ENCODE data around the gene GNB1L.

The GNB1L gene

DNA sequence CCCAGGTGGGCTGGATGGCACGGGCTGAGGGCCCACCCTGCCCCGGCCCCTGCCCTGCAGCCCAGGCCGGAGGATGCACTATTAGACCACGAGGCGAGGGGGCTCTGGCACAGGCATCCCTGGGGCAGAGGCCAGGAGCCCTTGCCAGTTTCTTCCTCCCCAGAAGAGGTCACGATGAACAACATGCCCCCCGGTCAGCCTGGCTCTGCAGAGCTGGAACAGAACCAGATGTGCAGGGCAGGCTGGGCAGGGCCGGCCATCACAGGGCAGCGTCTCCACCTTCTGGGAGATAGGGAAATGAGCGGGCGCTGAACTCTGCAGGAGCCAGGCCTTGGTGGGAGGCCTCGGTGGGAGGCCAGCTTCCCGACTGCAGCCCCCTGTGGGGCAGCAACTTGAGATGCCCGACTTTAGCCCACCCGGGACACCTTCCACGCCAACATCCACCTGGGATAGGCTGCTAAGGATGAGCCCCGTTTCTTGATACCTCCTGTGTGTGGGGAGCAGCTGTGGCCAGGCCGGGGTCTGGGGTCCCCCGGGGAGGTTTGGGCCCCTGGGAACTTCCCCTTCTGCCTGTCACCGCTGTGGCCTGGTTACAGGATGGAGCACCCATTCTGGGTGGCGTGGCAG, 21.8 kb upstream of the GNB1L start:
- no peak for DNase-seq (ENCODE audit: low read depth)

GRCh38 chr22:19875531-19876313, 21.0 kb upstream of the GNB1L start:
- DNase-seq (ENCODE audit: low read depth), result no peak

GRCh38 chr22:19875061-19875530, 20.4 kb upstream of the GNB1L start:
- no peak for DNase-seq (ENCODE audit: low read depth)

GRCh38 chr22:19874307-19875060, 19.8 kb upstream of the GNB1L start:
- DNase-seq (ENCODE audit: low read depth), result no peak

DNA sequence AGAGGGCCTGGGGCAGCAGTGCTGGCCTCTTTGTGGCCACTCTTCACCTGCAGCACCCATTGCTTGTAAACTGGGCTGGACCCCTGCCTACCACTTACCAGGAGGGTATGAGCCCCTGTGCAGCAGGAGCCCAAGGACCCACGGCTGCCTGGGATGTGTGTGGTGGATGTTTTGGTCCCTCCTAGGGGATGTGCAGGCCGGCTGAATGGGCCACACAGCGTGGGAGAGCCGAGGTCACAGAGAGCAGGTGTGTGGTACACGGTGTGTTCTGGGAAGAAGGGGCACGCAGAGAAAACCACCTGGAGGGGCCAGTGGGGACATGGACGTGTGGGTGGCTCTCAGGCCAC, 19.3 kb upstream of the GNB1L start:
- DNase-seq (ENCODE audit: low read depth), result no peak

- no peak for DNase-seq (ENCODE audit: low read depth)
Observed at GRCh38 chr22:19873138-19873959, 18.7 kb upstream of the GNB1L start.

DNA sequence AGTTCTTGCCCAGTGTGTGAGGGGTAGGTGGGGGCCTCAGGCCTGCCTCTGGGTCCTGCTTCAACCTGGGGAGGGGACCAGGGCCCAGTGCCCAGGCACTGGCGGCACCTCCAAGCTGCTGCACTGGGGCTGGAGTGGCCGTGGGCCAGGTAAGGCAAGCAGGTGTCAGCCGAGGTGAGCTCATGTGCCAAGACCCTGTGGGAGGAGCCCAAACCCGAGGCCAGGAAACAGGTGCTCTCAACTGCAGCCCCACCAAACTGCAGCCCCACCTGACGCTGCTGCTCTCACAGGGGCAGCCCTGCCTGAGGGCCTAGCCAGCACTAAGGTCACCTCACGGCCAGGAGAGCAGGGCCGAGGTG, 18.1 kb upstream of the GNB1L start:
- DNase-seq (ENCODE audit: low read depth), result no peak

- no peak for DNase-seq (ENCODE audit: low read depth)
Observed at GRCh38 chr22:19871845-19872778, 17.4 kb upstream of the GNB1L start.

- DNase-seq (ENCODE audit: low read depth), result no peak
Observed at GRCh38 chr22:19871023-19871844, 16.6 kb upstream of the GNB1L start.

- DNase-seq (ENCODE audit: low read depth), result no peak
Observed at GRCh38 chr22:19870153-19871022, 15.7 kb upstream of the GNB1L start.

DNA sequence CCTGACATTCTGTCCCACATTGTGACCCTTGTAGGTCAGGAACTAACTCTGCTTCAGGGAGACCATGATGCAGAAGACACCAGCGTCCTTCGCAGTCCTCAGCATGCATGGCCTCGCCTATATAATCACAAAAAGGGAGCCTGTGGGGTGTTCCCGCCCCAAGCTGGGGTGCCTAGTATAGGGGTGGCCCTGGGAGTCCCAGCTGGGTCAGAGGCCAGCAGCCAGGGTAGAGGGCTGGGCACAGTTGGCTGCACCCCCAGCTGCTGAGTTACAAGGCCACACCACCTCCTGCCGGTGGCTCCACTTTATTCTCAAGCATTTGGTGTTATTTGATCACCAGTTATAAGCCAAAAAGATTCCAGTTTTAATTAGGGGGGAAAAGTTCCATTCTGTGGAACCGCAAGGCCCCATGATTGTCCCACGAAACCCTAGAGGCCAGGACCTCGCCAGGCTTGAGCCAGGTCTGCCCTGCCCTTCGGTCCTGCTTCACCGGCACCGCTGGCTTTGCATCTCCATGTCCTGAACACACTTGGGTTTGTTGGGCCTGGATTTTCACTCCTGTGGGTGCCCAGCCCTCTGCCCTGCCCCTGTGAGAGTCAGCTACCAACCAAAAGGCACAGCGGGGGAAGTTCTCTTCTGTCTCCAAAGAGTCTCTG, 15.0 kb upstream of the GNB1L start:
- DNase-seq (ENCODE audit: low read depth), result no peak

DNA sequence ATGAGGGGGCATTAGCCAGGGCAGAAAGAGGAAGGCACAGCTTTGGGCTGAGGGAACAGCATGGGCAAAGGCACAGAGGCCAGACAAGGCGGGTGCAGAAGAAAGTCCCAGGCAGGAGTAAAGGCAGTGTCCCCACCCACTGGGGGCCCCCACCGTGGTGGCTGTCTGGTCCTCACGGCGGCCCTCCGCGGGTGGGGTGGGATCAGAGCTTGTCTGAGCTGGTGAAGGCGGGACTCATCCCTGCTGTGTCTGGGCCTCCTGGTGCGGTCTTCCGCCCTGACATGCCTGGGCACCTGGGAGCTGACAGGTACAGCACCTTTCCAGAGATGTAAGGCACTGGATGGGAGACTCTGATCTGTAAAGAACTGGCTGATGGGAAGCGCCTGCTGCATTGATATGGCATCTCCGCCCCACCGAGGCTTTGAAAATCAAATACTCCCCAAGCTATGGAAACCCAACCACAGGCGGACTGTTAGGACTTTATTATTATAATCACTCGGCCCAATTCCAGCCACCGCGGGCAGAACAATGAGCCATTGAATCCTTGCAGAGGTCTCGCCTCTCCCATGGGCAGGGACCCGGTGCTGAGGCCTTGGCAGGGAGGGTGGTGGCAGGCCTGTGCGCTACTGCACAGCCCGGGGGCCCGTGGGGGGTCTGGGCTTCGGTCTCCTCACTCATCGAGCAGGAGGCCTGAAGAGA, 14.2 kb upstream of the GNB1L start:
- no peak for DNase-seq (ENCODE audit: low read depth)

GRCh38 chr22:19868333-19868732, 13.7 kb upstream of the GNB1L start:
- no peak for DNase-seq (ENCODE audit: low read depth)

DNA sequence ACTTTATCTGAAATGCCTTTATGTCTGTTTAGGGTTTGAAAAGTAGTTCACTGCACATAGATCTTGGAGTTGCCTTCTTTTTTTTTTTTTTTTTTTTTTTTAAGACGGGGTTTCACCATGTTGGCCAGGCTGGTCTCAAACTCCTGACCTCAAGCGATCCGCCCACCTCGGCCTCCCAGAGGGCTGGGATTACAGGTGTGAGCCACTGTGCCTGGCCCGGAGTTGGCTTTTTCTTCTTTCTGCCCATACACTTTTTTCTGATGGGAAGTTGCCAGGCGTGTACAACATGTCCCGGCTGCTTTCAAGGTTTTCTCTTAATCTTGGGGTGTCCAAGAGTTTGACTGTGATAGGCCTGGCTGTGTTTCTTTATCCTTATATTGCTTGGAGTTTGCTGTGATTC, 12.9 kb upstream of the GNB1L start:
- no peak for DNase-seq (ENCODE audit: low read depth)

DNA sequence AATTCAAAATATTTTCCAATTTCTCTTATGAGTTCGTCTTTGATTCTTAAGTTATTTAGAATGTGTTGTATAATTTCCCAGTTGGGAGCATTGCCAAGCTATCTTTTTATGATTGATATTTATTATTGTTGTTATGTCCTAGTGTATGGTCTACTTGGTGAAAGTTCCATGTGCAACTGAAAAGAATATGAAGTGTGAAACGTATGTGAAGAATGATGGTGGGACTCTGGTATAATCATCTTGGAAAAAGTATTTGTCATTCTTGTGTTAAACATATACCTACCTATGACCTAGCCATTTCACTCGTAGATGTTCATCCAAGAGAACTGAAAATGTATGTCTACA, 12.0 kb upstream of the GNB1L start:
- no peak for DNase-seq (ENCODE audit: low read depth)

- no peak for DNase-seq (ENCODE audit: low read depth)
Observed at GRCh38 chr22:19865141-19865829, 10.6 kb upstream of the GNB1L start.

DNA sequence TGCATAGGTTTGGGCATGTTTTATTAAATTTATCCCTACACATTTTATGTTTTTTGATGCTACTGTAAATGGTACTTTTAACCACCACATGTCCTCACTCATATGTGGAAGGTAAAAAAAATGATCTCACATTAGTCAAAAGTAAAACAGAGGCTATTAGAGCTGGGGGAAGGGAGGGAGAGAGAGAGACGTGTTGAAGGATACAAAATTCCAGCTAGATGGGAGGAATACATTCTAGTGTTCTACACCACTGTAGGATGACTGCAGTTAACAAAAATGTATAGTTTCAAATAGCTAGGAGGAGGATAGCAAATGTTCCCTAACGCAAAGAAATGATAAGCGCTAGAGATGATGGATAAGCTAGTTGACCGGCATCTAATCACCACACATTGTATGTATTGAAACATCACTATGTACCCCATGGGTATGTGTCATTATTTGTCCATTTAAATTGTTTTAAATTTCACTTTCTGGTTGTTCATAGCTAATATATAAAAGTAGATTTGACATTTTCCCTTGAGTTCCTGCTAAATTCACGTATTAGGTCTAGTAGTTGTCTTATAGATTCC, 9.9 kb upstream of the GNB1L start:
- DNase-seq (ENCODE audit: low read depth), result no peak

Measured in GM04503 (cell line).